GM19351 (cell line): ENCODE data around the gene ROBO1.

ENCODE experiments used
- ATAC-seq: cut with Tn5 transposase; IDR thresholded peaks from one replicate; pipeline ENCODE4 v1.9.1; 2021; ENCODE audit warnings: mild to moderate bottlenecking, moderate library complexity; ENCODE audit not compliant: unreplicated experiment

The ROBO1 gene

GRCh38 chr3:78992830-78993229 is 775.0 kb downstream of the ROBO1 start:
- no peak for ATAC-seq

- ATAC-seq, result no peak
These were observed 775.4 kb downstream of the ROBO1 start for GRCh38 chr3:78992400-78992799.

- ATAC-seq, result no peak
These were observed 776.1 kb downstream of the ROBO1 start for GRCh38 chr3:78991656-78992055.

- no peak for ATAC-seq
These were observed 777.6 kb downstream of the ROBO1 start for GRCh38 chr3:78990156-78990555.

GRCh38 chr3:78988324-78988723 is 779.5 kb downstream of the ROBO1 start:
- no peak for ATAC-seq

GRCh38 chr3:78986416-78987101 is 781.2 kb downstream of the ROBO1 start:
- ATAC-seq, result no peak

- no peak for ATAC-seq
These were observed 781.8 kb downstream of the ROBO1 start for GRCh38 chr3:78985981-78986380.

- ATAC-seq, result no peak
These were observed 788.8 kb downstream of the ROBO1 start for GRCh38 chr3:78979028-78979427.

- ATAC-seq, result no peak
These were observed 789.8 kb downstream of the ROBO1 start for GRCh38 chr3:78978037-78978436.

- no peak for ATAC-seq
These were observed 790.7 kb downstream of the ROBO1 start for GRCh38 chr3:78977073-78977472.

- ATAC-seq, result no peak
These were observed 791.6 kb downstream of the ROBO1 start for GRCh38 chr3:78976200-78976599.

GRCh38 chr3:78974181-78974790 is 793.5 kb downstream of the ROBO1 start:
- no peak for ATAC-seq

GRCh38 chr3:78972617-78973301 is 795.0 kb downstream of the ROBO1 start:
- ATAC-seq, result no peak

GRCh38 chr3:78970656-78971055 is 797.1 kb downstream of the ROBO1 start:
- no peak for ATAC-seq

GRCh38 chr3:78969483-78969882 is 798.3 kb downstream of the ROBO1 start:
- ATAC-seq, result no peak

GRCh38 chr3:78967061-78967460 is 800.7 kb downstream of the ROBO1 start:
- no peak for ATAC-seq

GRCh38 chr3:78963771-78964170 is 804.0 kb downstream of the ROBO1 start:
- no peak for ATAC-seq

GRCh38 chr3:78957456-78957855 is 810.3 kb downstream of the ROBO1 start:
- ATAC-seq, result no peak

GRCh38 chr3:78951342-78951945 is 816.4 kb downstream of the ROBO1 start:
- ATAC-seq, result no peak

- no peak for ATAC-seq
These were observed 826.2 kb downstream of the ROBO1 start for GRCh38 chr3:78941587-78941986.

GRCh38 chr3:78940626-78941025 is 827.2 kb downstream of the ROBO1 start:
- ATAC-seq, result no peak

- ATAC-seq, result no peak
These were observed 827.7 kb downstream of the ROBO1 start for GRCh38 chr3:78940128-78940527.
